Left lung (tissue), 10 donors: Measurements from ENCODE around the gene HOXD10. TPM values are rescaled to one million over a fixed set of nuclear protein-coding genes. Genes with fewer than 3 reads are reported as not detected.

Experiments used
- ATAC-seq: fragments of 200-7000 bp; cut with Tn5 transposase; one replicate; pipeline ENCODE4 v1.9.1; 2020; ENCODE audit warnings: moderate library complexity
- DNase-seq, 4 donors: peaks; one replicate each; pipeline ENCODE4 v3.0.0-alpha.2; 2013 to 2020
- H3K27ac ChIP-seq, 2 donors: fragments of 200-600 bp; sonication (generic) in 1 of 2; one replicate each; pipeline versions ENCODE4 v1.5.0 to v1.8.0; 2020 to 2021
- H3K27me3 ChIP-seq, 2 donors: fragments of 200-600 bp; sonication (generic) in 1 of 2; one replicate each; pipeline versions ENCODE4 v1.5.0 to v1.8.0; 2020 to 2021
- H3K36me3 ChIP-seq, 2 donors: fragments of 200-600 bp; sonication (generic) in 1 of 2; one replicate each; pipeline versions ENCODE4 v1.5.0 to v1.8.0; 2020 to 2021
- H3K4me1 ChIP-seq, 2 donors: fragments of 200-600 bp; one replicate each; pipeline ENCODE4 v1.8.0; 2021
- H3K4me3 ChIP-seq, 2 donors: fragments of 200-600 bp; sonication (generic) in 1 of 2; one replicate each; pipeline versions ENCODE4 v1.5.0 to v1.8.0; 2020 to 2021; ENCODE audit warnings: mild to moderate bottlenecking in 1 of 2
- H3K9me3 ChIP-seq, 2 donors: fragments of 200-600 bp; sonication (generic) in 1 of 2; one replicate each; pipeline versions ENCODE4 v1.5.0 to v1.8.0; 2020 to 2021
- CTCF ChIP-seq, 2 donors: fragments of 200-600 bp; sonication (generic) in 1 of 2; IDR thresholded peaks; one replicate each; pipeline versions ENCODE4 v1.5.0 to v1.8.0; 2021; ENCODE audit warnings: antibody characterized with exemption in 2 of 2
- intact Hi-C, 2 donors: fragments of 100-400 bp; cut with DNase I; formaldehyde crosslinking; loops; one replicate each; pipeline versions ENCODE4 v1.11.2 to v1.14.2; 2022
- polyA plus RNA-seq, 6 donors: library from polyadenylated mRNA; unstranded; fragments of 120-200 nt; gene quantifications; one replicate each; pipeline ENCODE4 v1.2.1, GENCODE V29; 2013; ENCODE audit not compliant: insufficient read length in 6 of 6
- total RNA-seq, 2 donors: library from RNA; stranded (reverse); fragmentation: NEBNext Ultra II Directional; extraction: Animal tissue kit (Norgen Biotek cat#: 25700); gene quantifications; one replicate each; pipeline ENCODE4 v1.2.1, GENCODE V29; 2021
- donor health status: DM: no; HTN: yes; CAD: no.
- donor health status: DM: no; HTN: no; CAD: no.

The HOXD10 gene
- total and polyA plus RNA-seq, 8 donors = 0.31 to 1.5 (median 0.44) TPM; not detected in 2

GRCh38 chr2:176130957-176131847 lies 14.6 kb downstream of the HOXD10 start:
- no peak for DNase-seq
- Histone ChIP-seq H3K27me3 (peaks cover 96 to 100% of the 10 kb centered on the region in 2 donors), H3K4me1 (peaks cover under 1 to 36% of the 10 kb centered on the region in 2 donors), H3K27ac (no peak overlapping the region), H3K36me3 (no peaks in the 10 kb centered on the region), H3K4me3 (no peak overlapping the region), H3K9me3 (no peaks in the 10 kb centered on the region)
- no peak for TF ChIP-seq CTCF (IDR thresholded peaks at IDR 0.05)
- no peak for ATAC-seq
- intact Hi-C loops = loop anchor here in 1 of 2 donors (5.0 to 10.0 kb wide), 2 partner anchors 506 to 684 kb away; no protein-coding TSS in a partner anchor

GRCh38 chr2:176131848-176132158 lies 15.2 kb downstream of the HOXD10 start:
- Histone ChIP-seq H3K27ac (no peak overlapping the region), H3K27me3 (peaks cover 96 to 100% of the 10 kb centered on the region in 2 donors), H3K4me3 (no peak overlapping the region), H3K9me3 (no peaks in the 10 kb centered on the region), H3K4me1 (peaks cover 6 to 42% of the 10 kb centered on the region in 2 donors), H3K36me3 (no peaks in the 10 kb centered on the region)
- no peak for DNase-seq
- intact Hi-C loops = loop anchor here in 1 of 2 donors (5.0 to 10.0 kb wide), 2 partner anchors 505 to 683 kb away; no protein-coding TSS in a partner anchor
- ATAC-seq = no peak
- TF ChIP-seq CTCF (IDR thresholded peaks at IDR 0.05) = no peak

GRCh38 chr2:176132205-176133171 lies 15.9 kb downstream of the HOXD10 start:
- peaks cover 8 to 44% of the 10 kb centered on the region in 2 donors for H3K4me1 ChIP-seq
- ATAC-seq (no peak), DNase-seq (no peak)
- H3K4me3 ChIP-seq = no peak overlapping the region
- no peak for TF ChIP-seq CTCF (IDR thresholded peaks at IDR 0.05)
- H3K27ac ChIP-seq = no peak overlapping the region
- intact Hi-C loops = loop anchor here in 1 of 2 donors (5.0 to 10.0 kb wide), 2 partner anchors 505 to 682 kb away; no protein-coding TSS in a partner anchor
- no peaks in the 10 kb centered on the region for H3K9me3 ChIP-seq
- H3K27me3 ChIP-seq = peaks cover 97 to 100% of the 10 kb centered on the region in 2 donors
- H3K36me3 ChIP-seq = no peaks in the 10 kb centered on the region

- no peak for ATAC-seq
- Histone ChIP-seq H3K4me1 (peaks cover 8 to 43% of the 10 kb centered on the region in 2 donors), H3K9me3 (no peaks in the 10 kb centered on the region), H3K27ac (no peak overlapping the region), H3K36me3 (no peaks in the 10 kb centered on the region), H3K4me3 (no peak overlapping the region), H3K27me3 (peaks cover 99 to 100% of the 10 kb centered on the region in 2 donors)
- intact Hi-C loops = loop anchor here in 1 of 2 donors (5.0 to 10.0 kb wide), 2 partner anchors 504 to 681 kb away; no protein-coding TSS in a partner anchor
- no peak for DNase-seq
- TF ChIP-seq CTCF (IDR thresholded peaks at IDR 0.05) = no peak
Observed at GRCh38 chr2:176133389-176133788, 16.8 kb downstream of the HOXD10 start.
